AG09319 (cell line): ENCODE data around the gene PALD1.
A peak's percentile ranks its signal among the peaks of the same experiment; 100 is the strongest.

Experiments
- DNase-seq: peaks from one replicate; pipeline ENCODE4 v3.0.0-alpha.2; 2010; ENCODE audit warnings: low read depth; ENCODE audit errors: extremely low read depth
- CTCF ChIP-seq: IDR thresholded peaks from 2 replicates; pipeline ENCODE4 v1.5.1; 2011; ENCODE audit warnings: low read depth, mild to moderate bottlenecking, inconsistent platforms, low read length, moderate library complexity

Gene PALD1

DNA sequence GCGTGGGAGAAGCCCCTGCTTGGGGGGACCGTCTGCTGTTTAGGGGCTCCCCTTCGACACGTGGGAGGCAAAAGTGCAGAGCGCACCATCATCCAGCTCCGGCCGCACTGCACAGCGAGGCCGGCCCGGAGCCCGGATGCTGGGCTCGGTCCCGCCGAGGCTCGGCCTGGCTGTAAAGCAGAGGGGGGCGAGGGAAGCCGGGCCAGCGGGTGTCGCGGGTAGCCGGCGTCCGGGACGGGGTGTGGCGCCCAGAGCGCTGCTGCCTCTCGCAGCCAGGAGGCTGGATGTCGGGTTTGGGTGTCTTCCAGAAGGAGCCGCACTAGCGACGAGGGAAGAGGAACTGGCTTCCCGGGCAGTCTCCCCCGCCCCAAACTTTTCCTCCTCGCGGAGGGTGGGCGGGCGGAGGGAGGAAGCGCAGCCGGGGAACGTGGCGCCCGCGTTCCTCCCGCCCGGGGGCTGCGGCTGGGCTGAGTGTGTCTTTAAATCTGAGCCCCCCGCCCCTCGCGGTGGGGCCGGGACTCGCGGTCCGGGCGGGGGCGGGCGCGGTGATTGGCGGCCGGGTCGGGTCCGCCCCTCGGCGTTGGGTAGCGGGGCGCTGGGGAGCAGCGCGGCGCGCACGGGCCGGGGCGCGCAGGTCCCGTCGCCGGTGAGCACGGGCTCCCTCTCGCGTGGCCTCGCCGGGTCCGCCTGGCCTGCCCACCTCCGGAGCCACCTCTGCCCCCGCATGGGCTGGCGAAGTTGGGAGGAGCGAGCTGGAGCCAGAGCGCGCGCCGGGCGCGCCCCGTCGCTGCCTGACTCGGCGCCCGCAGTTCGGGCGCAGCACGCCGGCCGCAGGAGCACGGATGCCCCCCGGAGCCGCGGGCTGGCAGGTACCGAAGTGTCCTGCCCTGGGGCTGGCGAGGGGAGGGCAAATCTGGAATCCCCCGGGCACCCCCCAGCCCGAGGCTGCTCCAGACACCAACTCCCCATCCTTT, at the start of gene PALD1:
Gene PALD1, plus strand, starts transcription at position 577 of the 974 bp plus-strand sequence. CDS start 47,185 bp downstream, outside the sequence.
- no peak for DNase-seq
- no peak for TF ChIP-seq CTCF

DNA sequence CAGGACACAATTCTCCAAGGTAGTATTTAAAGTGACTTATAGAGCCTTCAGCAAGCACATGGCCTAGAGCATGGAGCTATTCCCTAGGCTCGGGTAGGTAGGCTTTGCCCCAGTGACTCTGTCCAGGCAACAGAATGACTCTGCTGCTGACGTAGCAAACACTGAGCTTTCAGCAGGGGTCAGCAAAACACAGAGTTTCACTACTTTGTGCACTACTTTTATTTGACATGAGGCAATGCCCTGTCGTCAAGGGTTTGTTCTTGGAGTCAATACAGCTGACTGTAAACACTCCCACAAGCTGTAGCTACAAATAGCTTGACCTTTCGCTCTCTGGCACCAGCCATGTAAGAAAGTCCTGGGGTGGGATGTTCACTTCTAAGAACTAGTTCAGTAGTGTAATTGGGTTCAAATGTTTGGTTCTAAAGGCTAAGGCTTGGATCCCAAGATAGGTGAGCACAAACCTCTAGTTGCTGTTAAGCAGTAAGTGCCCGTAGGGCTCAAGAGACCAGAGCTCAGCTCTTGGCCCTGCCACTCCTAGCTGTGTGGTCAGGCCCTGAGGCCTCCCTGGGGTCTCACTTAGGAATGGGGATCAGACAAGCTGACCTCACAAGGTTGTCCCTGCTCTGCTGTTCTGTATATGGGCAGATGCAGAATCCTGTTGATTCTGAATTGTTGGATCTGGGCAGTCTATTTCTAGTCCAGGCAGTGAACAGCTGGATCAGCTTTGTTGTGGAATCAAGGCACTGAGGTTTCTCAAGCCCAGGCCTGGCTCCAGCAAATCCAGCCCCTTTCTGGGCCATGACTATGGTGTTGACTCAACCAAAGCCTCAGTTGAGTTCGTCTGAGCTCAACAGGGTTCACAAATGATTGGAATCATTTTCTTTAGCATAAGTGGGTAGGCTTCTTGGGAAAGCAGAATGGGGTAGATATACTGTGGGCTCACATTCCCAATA, 47.8 kb upstream of the PALD1 start:
- peak; percentile 44 for DNase-seq
- no peak; the same call in none of the 2 replicates for TF ChIP-seq CTCF

DNA sequence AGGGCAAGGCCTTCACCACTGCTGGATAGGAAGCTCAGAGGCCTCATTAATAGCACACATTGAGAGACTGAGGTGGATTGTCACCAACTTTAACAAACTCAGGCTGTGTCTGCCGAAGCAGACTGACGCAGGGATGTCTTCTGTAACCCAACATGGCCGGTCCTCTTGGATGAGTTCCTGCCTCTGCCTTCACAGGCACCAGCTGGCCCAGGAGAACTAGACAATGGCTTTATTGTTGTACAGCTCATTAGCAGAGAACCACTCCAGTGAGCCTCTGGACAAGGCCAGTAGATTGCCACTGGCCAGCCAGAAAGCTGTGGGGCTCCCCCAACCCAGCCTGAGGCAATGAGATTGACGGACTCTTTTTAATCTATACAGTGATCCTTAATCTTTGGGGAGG, 46.5 kb upstream of the PALD1 start:
- TF ChIP-seq CTCF: no peak
- no peak for DNase-seq

DNA sequence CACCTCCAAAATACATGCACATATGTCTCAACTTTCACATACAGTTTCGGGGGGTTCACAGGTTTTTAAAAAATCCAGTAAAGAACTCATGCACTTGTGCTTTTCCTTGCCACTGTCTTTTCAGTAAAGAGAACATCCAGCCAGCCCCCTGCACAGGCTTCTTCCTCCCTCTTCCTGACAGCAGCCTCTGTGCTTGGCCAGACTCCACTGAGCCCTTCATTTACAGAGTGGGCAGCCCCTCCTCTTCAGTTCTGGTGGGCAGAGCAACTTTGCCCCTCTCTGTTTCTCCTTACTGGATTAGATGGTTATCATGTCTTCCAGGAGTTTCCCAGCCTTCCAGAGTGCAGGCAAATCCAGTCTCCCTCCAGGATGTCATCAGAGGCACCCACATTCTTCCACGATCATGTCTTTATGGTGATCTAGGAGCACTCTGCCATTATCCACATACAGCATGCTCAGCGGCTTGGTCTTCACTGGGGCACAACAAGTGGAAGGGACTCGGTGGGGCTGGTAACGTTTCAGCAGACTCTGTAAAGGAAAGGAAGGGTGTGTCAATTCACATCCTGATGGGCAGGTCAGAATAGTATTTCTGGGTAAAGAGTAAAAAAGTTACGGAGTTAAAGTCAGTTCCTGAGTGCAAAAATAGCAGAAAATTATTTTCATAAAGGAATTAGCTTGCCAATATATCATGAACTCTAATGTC, 45.9 kb upstream of the PALD1 start:
- DNase-seq: no peak
- no peak for TF ChIP-seq CTCF

DNA sequence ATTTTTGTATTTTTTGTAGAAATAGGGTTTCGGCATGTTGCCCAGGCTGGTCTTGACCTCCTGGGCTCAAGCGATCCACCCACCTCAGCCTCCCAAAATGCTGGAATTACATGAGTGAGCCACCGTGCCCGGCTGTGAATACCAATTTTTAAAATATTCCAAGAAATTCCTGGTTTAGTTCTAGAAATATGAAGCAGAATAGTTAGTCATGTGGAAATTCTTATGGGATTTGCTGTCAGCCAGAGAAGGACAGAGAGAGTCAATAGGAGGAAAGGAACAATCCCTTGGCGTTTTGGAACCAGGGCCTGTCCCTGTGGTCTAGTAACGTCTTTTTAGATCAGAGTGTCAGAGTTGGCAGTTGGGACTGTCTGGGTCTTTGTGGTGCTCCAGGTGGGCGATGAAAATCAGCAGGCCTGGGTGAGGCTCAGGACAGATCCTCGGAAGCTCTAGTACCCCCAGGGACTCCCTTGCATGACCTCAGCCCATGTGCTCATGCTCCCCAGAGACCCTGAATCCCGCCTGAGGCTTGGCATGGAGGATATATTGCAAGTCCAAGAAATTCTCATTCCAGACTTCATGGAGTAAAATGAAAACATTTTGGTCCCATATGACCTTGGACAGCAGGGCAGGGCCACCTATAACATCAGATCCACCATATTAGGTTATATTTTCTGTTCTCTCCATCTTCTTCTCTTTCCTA, 44.8 kb upstream of the PALD1 start:
- no peak for TF ChIP-seq CTCF
- no peak for DNase-seq

- TF ChIP-seq CTCF: no peak
- DNase-seq: no peak
Measured at GRCh38 chr10:70435241-70436085, 43.1 kb upstream of the PALD1 start.
